PC-9 (cell line): Measurements from ENCODE around the gene CCDC88C.

Experiments used
- EZH2 ChIP-seq: fragments of 200-600 bp; sonication (generic); IDR thresholded peaks from 2 replicates; pipeline ENCODE4 v1.8.0; 2017; ENCODE audit warnings: antibody characterized with exemption, low read depth
- TF ChIP-seq, protein P1 (sequence below): fragments of 200-600 bp; sonication (generic); conservative IDR thresholded peaks from 2 replicates; pipeline ENCODE4 v1.6.1; 2017; ENCODE audit warnings: mixed run types, antibody characterized with exemption, mild to moderate bottlenecking, moderate library complexity

DNA sequence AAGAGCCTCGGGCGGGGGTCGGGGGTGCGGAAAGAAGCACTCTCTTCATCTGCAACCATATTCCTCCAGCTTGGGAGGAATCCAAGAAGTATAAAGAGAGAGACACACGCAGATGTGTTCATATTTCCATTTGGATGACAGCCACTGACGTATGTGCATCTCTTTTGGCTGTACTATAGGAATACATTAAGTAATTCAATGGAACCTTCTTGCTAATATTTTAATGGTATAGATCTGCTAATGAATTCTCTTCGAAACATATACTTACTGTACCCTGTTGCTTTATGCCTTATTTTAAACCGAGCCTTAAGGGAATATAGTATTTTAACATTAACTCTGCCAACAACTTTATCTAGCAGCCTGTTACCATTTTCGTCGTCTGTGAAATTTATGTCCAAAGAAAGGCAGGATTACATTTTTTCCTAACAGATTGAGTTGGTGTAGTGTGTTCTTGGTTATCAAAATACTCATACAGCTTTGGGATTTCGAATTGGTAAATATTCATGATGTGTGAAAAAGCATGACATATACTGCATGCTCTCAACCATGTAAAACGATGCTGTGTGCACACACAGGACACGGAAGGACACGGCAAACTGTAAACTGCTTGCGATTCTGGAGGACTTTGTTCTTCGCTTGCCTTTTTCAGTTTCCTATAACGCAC, 84.5 kb downstream of the CCDC88C start:
- TF ChIP-seq, protein P1, sequence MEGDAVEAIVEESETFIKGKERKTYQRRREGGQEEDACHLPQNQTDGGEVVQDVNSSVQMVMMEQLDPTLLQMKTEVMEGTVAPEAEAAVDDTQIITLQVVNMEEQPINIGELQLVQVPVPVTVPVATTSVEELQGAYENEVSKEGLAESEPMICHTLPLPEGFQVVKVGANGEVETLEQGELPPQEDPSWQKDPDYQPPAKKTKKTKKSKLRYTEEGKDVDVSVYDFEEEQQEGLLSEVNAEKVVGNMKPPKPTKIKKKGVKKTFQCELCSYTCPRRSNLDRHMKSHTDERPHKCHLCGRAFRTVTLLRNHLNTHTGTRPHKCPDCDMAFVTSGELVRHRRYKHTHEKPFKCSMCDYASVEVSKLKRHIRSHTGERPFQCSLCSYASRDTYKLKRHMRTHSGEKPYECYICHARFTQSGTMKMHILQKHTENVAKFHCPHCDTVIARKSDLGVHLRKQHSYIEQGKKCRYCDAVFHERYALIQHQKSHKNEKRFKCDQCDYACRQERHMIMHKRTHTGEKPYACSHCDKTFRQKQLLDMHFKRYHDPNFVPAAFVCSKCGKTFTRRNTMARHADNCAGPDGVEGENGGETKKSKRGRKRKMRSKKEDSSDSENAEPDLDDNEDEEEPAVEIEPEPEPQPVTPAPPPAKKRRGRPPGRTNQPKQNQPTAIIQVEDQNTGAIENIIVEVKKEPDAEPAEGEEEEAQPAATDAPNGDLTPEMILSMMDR: no peak
- TF ChIP-seq EZH2: no peak
